Activated T-helper 9 cell treated with anti-CD3 and anti-CD28 coated beads, Interleukin-2, amount 50 U/mL, for 16 hours (primary cell): ENCODE measurements around the gene TLR2.
"Not testable (repeated sequence)": the region's sequence is repeated elsewhere in the genome, so short reads cannot be mapped to it uniquely, and the experiment has no call there.

Source experiments
- DNase-seq: peaks from one replicate; pipeline ENCODE4 v3.0.0-alpha.2; 2020; ENCODE audit warnings: low read depth

TLR2 gene

DNA sequence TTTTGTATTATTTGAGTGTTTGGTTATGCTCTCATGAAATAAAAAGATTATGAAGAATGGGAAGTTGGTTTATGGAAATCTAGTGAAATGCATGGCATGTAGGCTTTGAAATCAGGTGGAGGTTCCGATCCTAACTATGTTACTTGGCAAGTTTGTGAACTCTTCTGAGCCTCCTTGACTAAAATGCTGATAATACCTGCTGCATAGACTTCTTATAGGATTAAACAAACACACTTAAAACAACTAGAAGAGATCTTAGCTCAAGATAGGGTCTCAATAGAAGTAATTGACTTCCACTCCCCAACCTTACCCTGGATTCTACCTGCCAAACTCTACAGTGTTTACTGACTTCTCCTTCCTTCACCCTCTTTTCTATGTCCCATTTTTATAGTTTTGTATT, 22.2 kb upstream of the TLR2 start:
- DNase-seq: no peak

DNA sequence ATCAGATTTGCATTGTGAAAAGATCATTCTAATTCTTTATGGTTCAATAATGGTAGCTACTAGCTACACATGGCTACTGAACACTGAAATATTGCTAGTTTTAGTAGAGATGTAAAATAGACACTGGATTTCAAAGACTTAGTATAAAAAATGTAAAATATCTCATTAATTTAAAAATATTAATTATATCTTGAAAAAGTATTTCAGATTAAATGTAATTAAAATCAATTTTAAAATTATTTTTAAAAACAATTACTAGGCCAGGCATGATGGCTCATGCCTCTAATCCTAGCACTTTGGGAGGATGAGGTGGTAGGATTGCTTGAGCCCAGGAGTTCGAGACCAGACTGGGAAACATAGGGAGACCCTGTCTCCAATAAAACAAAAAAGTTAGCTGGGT, 20.4 kb upstream of the TLR2 start:
- no peak for DNase-seq

DNA sequence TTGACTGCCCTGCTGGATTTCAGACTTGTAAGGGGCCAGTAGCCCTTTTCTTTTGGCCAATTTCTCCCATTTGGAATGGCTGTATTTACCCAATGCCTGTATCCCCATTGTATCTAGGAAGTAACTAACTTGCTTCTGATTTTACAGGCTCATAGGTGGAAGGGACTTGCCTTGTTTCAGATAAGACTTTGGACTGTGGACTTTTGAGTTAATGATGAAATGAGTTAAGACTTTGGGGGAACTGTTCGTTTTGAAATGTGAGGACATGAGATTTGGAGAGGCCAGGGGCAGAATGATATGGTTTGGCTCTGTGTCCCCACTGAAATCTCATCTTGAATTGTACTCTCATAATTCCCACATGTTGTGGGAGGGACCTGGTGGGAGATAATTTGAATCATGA, 17.6 kb upstream of the TLR2 start:
- not testable (repeated sequence) for DNase-seq

DNA sequence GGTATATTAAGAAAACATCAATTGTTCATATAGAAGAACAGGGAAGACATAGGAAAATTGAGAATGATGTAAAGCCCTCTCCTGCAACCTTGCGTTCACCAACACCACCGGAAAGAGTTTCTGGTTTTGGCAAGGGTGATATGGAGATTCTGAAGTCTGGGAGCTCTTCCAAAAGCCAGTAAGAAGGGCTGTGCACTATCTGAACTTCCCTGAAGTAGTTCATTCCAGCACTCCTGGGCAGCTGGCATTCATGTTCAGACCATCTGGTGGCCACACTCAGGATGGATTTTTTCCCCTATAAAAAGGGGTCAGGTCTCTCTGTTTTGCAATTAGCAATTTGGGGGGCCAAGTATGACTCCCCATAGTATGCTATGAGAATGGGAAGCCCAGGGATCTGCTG, 15.4 kb upstream of the TLR2 start:
- no peak for DNase-seq

DNA sequence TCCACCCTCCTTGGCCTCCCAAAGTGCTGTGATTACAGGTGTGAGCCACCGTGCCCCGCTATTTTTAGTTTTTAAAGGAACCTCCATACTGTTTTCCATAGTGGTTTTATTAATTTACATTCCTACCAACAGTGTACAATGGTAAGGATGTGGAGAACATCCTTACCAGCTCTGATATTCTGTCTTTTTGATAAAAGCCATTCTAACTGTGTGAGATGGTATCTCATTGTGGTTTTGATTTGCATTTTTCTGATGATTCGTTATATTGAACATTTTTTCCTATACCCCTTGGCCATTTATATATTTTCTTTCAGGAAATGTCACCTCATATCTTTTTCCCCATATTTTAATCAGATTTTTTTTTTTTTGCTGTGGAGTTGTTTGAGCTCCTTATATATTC, 14.2 kb upstream of the TLR2 start:
- DNase-seq: no peak

DNA sequence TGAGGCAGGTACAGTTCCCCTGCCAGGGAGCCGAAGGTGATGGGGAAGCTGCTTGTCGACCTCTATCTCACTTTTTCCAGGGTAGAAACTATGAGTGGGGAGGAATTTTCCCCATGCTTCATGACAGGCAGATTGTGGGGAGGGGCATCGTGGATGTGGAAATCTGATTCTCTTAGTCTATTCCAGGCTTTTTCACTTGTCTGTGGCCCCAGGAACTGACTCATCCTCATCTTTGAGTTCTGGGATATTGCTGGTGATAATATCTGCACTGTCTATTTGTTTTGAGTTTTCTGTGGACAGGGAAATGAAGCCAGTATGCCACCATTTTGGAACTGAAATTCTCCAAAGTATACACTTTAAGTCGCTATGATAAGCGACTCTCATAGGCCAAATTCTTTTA, 7.6 kb upstream of the TLR2 start:
- no peak for DNase-seq

DNA sequence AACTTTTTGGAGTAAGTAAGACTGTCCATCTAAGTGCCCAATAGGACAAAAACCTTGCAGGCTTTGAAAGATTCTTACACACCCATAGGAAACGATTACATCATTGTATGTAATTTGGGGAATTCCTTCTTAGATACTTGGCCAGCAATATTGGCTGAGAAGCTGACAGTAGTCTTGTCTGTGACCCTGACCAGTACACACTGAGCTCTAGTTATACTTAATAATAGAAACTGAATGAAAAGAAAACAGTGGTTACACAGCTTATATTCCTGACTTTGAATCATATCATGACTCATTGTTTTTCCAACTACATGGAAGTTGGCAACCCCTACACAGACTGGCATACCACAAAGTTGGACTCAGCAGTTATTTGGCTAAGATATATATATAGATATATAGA, 7.1 kb upstream of the TLR2 start:
- DNase-seq: no peak

DNA sequence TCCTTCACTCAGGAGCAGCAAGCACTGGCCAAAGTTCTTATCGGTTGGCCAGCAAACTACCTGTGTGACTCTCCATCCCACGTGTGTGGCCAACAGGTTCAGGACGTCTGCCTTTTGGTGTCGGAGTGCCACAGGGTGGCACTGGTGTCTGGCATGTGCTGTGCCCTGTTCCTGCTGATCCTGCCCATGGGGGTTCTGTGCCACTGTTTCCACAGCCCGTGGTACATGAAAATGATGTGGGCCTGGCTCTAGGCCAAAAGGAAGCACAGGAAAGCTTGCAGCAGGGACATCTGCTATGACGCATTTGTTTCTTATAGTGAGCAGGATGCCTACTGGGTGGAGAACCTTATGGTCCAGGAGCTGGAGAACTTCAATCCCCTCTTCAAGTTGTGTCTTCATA, 4.6 kb upstream of the TLR2 start:
- DNase-seq: no peak

DNA sequence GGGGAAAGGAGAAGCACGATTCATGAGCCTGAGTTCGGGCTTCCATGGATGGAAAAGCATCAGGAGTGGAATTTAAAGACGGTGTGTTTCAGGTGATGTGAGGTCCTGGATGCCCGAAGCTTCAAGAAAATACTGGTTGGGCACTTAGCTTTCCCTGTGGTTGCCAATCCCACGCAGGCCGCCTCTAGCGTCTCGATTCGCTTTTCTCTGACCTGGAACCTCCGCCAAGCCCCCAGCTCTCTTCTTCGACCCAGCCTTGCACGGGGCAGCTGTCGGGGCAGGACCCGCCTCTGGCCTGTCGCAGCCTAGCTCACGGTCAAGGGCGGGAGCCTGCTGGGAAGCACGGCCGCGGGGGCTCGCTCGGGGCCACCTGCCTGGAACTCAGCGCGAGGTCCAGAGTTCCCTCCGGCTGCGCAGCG, 308 bp upstream of the TLR2 start:
- DNase-seq: no peak

DNA sequence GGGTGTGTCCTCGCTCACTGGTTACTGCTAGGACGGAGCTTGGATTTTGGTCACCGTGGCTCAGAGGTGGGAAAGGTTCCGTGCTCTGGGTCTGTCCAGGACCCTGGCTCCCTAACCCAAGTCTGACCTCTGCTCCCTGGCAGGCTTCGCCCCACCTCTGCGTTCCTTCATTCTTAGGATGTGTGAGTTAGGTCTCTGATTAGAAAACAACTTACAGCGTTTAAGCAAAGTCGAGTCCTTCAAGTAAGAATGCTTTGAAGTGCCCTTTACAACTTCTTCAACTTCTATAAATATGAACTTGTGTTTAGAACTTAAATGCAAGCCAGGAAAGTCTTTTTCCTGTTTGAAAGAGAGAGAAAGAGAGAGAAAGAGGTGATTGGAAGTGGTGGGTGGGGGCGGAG, 891 bp downstream of the TLR2 start:
- no peak for DNase-seq

DNA sequence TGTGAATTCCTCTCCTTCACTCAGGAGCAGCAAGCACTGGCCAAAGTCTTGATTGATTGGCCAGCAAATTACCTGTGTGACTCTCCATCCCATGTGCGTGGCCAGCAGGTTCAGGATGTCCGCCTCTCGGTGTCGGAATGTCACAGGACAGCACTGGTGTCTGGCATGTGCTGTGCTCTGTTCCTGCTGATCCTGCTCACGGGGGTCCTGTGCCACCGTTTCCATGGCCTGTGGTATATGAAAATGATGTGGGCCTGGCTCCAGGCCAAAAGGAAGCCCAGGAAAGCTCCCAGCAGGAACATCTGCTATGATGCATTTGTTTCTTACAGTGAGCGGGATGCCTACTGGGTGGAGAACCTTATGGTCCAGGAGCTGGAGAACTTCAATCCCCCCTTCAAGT, 20.4 kb downstream of the TLR2 start:
- no peak for DNase-seq

DNA sequence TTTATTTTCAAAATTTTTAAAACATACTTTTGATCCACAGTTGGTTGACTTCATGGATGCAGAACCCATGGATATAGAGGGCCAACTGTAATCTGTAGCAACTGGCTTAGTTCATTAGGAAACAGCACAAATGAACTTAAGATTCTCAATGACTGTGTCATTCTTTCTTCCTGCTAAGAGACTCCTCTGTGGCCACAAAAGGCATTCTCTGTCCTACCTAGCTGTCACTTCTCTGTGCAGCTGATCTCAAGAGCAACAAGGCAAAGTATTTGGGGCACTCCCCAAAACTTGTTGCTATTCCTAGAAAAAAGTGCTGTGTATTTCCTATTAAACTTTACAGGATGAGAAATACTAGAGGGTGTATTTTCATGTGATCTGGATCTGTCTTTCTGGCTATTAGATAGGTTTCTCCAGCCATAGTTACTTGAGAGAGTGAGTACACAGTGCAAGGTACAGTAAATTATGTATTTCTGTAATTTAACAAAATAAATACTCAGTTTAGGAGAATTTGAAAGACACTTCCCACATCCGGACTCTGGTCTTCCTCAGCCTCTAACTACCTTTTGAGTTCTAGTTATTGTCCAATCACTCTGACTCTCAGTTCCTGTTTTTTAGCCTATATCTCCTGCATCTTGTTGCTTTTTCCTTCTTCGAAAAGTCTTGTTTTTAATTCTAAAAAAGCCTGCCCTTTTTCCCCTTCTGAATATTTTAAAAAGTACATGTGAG, 21.8 kb downstream of the TLR2 start:
- DNase-seq: no peak

DNA sequence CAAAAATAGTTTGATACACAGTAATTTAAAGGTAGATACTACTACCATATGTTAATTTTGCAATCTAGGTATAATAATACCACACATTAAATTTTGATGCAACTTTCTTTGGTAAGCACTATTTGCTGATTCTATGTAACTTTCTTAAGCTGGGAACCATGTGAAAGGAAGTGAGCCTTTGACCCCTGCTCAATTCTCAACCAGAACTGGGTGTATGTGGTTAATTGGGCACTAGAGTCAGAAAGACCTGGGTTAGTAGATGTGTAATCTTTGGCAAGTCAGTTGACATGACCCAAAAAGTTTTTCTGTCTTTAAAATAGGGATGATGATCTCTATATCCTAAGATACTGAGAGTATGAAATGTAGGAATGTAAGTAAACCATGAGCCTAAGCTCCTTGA, 22.4 kb downstream of the TLR2 start:
- no peak for DNase-seq

DNA sequence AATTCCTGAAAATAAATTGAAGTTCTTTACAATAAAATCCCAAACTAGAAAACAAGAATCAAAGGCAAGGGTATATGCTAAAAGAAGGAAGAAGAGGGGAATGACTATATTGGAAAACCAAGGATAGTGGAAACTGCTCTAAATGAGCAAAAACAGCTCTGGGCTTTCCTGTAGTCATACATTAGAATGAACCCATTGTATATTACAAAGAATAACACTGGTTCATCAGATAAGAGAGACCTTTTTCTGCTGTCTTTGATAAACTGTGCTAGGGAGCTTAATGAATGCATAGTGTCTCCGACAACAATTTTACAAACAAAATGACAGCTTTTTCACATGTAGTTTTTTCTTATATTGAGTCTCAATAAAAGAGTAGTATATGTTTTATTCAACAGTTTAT, 26.6 kb downstream of the TLR2 start:
- no peak for DNase-seq

DNA sequence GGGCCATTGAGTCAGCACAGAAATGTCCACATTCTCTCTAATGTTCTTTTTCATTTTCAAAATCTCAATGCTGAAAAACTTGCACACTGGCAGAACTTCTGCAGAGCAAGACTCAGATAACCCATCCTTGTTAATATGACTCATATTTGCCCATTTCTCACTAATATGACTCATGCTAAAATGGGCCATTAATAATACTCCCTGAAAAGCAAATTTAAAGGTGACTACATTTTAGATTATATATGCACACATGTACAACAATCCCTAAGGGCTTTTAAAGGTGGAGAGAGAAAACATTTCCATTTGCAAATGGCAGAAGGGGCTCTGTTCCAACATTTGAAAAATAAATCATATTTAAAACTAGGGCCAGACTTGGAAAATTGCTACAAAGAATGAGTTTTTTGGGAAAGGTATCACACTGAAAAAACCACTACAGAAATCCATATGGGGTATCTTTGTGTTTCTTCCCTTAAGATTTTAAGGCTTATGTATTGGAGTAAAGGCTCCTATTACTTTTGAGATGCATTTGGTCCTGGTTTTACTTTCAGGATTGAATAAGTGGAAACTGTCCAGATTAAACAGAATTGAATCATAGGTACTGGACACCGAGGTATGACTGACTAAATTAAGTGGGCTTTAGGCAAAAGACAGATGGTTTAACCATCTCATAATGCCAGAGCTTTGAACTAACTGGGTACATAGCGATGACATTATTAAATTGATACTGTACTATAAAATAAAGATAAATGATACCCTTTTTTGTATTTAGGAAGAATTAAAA, 30.0 kb downstream of the TLR2 start:
- DNase-seq: no peak

DNA sequence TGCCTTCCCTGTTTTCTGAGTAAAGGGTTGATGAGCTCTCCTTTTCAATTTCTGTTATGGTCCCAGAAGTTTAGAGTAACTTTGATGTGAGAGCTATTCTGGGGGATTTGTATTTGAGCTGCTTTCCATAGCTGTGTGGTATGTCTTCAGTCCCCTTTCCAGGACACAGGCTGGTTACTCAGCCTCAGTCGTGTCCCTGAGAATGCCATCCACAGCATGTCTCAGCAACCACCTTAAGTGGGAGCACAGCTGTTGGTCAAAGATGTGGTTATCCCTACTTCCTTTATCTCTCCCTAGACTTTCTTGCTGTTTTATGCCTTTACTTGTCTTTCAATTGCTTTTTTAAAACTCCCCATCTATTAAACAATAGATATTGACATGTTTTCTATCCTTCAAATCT, 38.0 kb downstream of the TLR2 start:
- DNase-seq: no peak

DNA sequence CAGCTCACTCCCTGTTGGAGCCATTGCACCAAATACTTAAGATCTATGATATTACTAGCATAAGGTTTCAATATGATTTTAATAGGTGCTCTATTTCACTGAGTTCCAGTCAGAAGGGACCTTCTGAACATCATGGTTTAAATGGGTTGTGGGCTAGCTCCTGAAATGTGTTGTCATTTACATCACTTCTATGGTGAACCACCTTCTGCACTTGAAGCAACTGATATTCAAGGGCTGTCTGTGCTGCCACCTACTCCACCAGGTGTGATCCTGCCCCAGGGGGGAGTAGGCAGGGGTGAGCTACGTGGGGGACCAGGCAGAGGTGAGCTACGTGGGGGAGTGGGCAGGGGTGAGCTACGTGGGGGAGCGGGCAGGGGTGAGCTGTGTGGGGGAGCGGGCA, 40.5 kb downstream of the TLR2 start:
- DNase-seq: no peak

DNA sequence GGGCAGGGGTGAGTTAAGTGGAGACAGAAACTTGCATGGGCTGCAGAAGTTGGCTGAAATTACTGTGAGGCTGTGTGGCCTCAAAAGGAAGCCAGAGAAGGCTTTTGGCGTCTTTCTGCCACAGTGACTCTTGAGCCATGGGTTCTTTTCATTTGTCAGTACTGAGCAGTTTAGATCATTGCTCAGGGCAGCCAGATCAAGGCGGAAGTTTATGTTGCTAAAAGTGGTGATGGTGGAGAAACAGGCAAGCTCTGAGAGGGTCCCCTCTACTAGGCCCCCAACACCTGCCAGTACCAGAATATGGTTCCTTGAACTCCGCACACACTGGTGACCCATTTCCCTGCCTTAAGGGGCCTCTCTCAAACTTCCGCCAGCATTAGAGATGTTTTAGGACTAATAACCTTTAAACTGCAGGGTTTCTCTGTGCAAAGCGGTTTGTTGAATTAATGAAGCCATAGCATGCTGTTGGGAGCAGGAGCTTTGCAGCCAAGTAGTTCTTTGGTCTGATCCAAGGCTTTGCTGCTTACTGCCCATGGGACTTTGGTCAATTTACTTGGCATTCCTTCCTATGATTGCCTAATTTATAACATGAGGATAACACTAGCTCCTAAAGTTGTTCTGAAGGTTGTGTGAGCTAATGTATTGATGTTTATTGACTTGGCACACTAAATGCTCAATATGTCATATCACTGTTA, 41.2 kb downstream of the TLR2 start:
- DNase-seq: no peak

DNA sequence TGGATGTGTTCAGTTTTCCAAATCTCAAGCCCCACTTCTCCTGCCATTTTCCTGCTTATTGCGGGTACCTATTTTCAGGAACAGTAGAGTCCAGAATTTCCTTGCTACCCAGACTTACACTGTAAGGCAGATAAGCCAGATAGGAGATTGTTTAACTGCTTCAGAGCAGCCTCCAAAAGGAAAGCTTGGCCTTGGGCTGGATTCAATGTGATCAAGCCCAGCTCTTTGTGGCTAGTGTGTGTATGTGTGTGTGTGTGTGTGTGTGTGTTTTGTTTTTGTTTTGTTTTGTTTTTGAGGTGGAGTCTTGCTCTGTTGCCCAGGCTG, 41.7 kb downstream of the TLR2 start:
- DNase-seq: no peak

DNA sequence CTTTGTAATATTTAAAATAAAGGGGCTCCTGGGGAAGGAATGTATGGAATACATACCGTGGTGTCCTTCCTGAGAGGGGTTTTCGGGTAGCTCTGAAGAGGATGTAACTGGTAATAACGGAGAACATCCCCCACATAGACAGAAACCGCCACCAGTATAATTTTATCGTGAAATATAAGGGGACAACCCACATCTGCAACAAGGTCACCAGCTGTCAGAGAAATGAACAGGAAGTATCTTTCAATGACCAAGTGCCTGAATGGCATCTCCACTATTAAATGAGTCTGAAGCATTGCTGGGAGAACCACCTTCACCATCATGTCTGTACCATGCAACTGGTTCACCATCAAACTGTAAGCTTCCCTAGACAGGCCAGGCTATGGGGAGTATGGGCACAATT, 44.1 kb downstream of the TLR2 start:
- no peak for DNase-seq

DNA sequence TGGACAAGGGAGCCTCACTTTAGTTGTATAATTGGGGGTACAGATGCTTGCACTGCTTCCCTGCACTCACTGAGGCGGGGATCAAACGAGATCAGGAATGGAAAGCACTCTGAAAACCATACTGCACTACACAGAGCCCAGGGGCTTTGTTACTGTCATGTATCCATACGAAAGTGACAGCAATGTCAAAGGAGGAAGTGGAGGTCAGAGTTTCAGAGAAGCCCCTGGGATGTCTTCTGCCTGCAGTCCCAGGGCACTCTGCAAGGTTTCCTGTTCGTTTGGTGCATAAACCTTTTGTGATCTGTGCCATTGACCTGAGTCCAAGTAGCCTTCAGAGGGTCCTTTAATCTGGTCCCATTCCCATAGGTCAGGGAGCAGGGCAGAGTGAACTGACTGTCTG, 44.6 kb downstream of the TLR2 start:
- DNase-seq: no peak

DNA sequence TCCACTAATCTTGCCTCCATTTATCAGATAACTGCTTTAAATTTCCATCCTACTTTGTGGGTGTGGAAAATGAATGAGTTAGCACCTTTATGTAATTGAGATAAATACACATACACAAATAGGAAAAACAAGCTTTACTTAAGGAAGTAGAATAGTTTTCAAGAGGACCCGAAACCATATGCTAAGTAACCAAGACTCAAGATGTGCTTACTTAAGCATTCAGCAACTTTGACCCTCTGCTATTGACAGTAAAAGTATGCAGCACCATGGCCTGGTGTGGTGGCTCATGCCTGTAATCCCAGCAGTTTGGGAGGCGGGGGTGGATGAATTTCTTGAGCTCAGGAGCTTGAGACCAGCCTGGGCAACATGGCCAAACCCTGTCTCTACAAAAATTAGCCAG, 45.8 kb downstream of the TLR2 start:
- DNase-seq: no peak

DNA sequence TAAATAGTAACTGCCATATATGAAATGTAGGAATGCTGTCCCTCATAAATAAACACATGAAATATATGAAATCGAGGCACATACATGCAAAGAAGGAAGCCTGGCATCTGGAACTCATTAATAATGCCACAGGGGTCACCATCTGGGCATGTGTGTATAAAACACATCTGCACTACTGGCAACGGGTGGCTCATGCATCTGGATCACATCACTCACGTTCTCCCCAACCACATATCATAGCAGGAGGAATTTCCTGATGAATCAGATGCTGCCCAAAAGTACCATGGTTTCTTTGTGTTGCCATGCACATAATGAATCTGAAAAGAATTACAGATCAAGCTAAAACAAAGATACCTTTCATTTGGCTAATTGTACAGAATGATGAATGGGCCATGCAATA, 47.2 kb downstream of the TLR2 start:
- no peak for DNase-seq
